DOHH2 (cell line): ENCODE measurements around the gene FKTN.

Source experiments
- EZH2phosphoT487 ChIP-seq: fragments of 200-600 bp; sonication (generic); IDR thresholded peaks from 2 replicates; pipeline ENCODE4 v1.6.1; 2017; ENCODE audit warnings: borderline replicate concordance, mild to moderate bottlenecking, antibody characterized with exemption, low read length, moderate library complexity, mixed read lengths
- TF ChIP-seq, protein P1 (sequence below): fragments of 200-600 bp; sonication (generic); IDR thresholded peaks from one replicate; pipeline ENCODE4 v1.5.1; 2014; ENCODE audit warnings: antibody characterized with exemption, mild to moderate bottlenecking, low read depth, low read length; ENCODE audit not compliant: poor library complexity, severe bottlenecking

DNA sequence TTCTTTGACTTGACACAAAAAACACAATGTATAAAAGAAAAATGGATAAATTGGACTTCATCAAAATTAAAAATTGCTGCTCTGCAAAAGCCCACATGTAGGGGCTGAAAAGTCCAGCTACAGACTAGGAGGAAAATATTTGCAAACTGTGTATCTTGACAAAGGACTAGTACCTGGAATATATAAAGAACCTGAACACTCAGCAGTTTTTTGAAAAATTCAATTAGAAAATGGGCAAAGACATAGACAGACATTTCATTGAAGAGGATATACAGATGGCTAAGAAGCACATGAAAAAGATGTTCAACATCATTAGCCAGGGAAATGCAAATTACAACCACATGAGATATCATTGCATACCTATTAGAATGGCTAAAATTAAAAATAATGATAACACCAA lies 85.9 kb downstream of the FKTN start:
- TF ChIP-seq, protein P1, sequence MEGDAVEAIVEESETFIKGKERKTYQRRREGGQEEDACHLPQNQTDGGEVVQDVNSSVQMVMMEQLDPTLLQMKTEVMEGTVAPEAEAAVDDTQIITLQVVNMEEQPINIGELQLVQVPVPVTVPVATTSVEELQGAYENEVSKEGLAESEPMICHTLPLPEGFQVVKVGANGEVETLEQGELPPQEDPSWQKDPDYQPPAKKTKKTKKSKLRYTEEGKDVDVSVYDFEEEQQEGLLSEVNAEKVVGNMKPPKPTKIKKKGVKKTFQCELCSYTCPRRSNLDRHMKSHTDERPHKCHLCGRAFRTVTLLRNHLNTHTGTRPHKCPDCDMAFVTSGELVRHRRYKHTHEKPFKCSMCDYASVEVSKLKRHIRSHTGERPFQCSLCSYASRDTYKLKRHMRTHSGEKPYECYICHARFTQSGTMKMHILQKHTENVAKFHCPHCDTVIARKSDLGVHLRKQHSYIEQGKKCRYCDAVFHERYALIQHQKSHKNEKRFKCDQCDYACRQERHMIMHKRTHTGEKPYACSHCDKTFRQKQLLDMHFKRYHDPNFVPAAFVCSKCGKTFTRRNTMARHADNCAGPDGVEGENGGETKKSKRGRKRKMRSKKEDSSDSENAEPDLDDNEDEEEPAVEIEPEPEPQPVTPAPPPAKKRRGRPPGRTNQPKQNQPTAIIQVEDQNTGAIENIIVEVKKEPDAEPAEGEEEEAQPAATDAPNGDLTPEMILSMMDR, result no peak
- no peak for TF ChIP-seq EZH2phosphoT487
